Ishikawa (cell line): ENCODE data around the gene KCNJ4.

Experiments
- CEBPB ChIP-seq: IDR thresholded peaks from 2 replicates; pipeline ENCODE4 v1.6.1; 2012
- CREB1 ChIP-seq: IDR thresholded peaks from 2 replicates; pipeline ENCODE4 v1.6.1; 2012; ENCODE audit warnings: low read depth
- EGR1 ChIP-seq: IDR thresholded peaks from 2 replicates; pipeline ENCODE4 v1.6.1; 2012
- FOXM1 ChIP-seq: IDR thresholded peaks from 2 replicates; pipeline ENCODE4 v1.6.1; 2012; ENCODE audit warnings: low read depth, borderline replicate concordance
- MAX ChIP-seq: IDR thresholded peaks from 2 replicates; pipeline ENCODE4 v1.6.1; 2012
- RAD21 ChIP-seq: IDR thresholded peaks from 2 replicates; pipeline ENCODE4 v1.6.1; 2012; ENCODE audit warnings: low read depth
- TAF1 ChIP-seq: IDR thresholded peaks from 2 replicates; pipeline ENCODE4 v1.6.1; 2012; ENCODE audit warnings: low read depth, mild to moderate bottlenecking
- ZBTB7A ChIP-seq: IDR thresholded peaks from 2 replicates; pipeline ENCODE4 v1.6.1; 2012; ENCODE audit warnings: low read depth

- TF ChIP-seq TAF1 = no peak
- TF ChIP-seq EGR1 = no peak
- TF ChIP-seq MAX = no peak
- no peak for TF ChIP-seq CEBPB
- TF ChIP-seq RAD21 = no peak
- peak; percentile 99 for TF ChIP-seq ZBTB7A
- no peak for TF ChIP-seq CREB1
- TF ChIP-seq FOXM1 = no peak
Measured at GRCh38 chr22:38455530-38456271, 702 bp upstream of the KCNJ4 start.
